ENCODE results near the gene B9D1.

The B9D1 gene

DNA sequence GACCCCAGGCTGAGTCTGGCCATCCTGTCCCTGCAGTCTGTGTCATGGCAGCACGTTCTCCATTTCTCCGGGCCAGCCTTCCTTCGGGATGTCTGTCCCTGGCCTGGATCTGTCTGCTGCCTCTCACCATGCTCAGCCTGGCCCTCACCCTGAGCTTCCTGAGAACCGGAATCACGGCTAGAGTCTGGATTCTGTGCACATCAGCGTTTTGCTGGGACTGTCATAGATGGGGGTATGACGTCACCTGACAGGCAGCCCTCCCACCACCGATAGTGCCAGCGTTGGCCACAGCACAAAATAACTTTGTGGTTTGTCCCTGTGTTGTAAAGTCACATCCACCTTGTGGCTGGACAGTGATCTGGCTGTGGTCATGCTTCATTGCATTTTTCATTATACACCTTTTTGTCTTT lies 59.2 kb downstream of the B9D1 start:
- no peak for DNase-seq (ENCODE audit: low read depth in 2 of 2)

DNA sequence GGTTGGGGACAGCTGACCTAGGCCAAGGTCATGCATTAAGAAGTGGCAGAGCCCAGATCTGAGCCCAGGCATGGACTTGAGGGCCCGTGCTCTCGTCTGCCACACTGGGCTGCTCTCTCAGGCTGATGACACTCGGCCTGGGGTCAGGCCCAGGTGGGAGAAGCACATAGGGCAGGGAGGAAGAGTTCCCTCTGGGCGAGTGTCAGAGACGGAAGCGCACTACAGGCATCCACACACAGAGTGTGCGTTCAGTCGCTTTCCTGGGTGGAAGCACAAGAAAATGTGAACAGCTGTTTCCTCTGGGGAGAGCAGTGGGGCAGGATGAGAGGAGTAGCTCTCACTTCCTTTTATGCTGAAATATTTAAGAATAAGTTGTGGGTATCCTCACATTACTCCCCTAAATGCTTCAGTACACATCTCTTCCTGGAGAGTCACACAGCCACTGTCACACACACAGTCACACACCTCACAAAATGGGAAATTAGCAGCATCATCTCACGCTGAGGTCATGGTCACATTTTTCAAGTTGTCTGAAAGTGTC lies 59.7 kb downstream of the B9D1 start:
- no peak for DNase-seq (ENCODE audit: low read depth in 2 of 2)

DNA sequence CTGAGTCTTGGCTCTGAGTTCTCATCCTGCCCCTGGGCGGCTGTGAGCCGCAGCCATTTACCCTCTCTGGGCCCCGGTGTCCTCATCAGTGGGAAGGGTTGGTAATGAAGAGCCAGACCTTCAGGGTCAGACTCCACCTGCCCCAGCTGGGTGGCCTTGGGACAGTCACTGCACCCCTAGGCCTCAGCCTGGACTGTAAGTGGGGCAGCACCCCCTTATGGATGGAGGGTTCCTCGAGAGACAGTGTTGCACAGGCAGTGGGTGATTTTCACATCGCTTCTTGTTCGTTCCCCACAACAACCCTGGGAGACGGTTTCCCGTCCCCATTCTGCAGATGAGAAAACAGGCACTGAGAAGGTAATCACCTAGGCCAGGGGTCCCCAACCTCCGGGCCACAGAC lies 60.5 kb downstream of the B9D1 start:
- no peak for DNase-seq (ENCODE audit: low read depth in 2 of 2)

DNA sequence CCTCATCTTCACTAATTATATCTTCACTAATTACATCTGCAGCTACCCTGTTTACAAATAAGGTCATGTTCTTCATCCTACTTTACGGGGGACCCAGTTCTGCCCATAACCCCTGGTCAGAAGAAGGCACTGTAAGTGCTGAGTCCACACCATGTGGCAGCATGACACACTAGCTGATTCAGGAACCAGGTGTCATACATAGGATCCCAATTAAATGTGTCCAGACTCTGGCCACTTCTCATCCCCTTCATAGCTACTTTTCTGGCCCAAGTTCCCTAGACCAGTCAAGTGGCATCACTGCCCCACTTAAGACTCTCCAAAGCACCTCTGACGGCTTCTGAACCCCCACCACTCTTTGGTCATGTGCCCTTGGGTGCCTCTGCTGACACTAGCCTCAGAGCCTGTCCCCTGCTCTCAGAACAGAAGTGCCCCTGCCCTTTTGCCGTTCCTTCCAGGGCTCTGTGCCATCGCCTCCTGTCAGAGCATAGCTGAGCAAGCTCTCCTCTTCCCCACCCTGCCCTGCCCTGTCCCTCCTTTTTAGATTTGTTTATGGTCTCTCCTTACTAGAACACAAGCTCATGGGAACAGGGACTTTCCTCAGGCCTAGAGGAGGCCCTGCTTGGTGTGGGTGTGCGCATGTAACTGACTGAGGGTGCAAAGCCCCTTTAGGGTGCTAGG lies 61.1 kb downstream of the B9D1 start:
- DNase-seq (ENCODE audit: low read depth in 2 of 2) = no peak

DNA sequence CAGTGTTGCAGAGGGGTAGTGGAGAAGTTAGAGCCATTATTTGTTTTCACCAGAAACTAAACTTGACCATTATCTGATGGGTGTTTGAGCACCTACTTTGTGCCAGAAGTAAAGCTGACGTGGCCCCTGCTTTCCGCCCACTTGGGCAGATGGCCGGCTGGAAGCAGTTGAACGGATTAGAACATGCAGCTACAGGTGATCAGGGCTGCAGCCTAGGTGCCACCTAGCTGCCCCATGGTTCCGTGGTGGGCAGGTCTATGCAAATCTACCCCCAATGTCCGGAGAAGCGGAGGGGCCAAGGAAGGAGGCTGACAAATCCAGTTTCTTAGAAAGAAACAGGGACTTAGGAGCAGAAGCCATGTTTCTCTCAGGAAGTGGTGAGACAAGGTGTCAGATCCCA lies 62.7 kb downstream of the B9D1 start:
- DNase-seq (ENCODE audit: low read depth in 2 of 2) = no peak

DNA sequence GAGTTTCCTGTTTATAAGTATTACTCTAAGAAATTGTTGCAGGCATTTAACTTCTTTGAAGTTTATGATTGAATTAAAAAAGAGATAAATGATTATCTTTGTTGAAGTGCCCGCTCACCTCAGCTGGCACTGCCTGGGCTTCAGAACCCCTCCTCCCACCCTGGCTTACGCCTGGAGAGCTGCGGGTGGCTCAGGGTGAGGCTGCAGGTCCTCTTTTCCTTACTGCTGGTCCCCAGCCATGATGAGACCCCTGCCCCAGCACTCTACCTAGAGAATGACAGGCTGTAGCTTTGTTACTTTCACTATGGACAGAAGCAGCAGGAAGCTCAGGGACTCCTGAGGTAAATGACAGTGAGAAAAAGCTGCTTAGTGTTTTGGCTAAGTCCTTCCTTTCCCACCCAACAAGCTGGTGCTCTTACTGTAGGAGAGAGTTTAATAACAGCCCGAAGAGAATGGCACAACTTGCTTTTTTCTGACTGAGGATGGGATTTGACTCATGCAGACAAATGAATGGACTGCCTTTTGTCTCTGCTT lies 63.2 kb downstream of the B9D1 start:
- DNase-seq (ENCODE audit: low read depth in 2 of 2) = no peak

DNA sequence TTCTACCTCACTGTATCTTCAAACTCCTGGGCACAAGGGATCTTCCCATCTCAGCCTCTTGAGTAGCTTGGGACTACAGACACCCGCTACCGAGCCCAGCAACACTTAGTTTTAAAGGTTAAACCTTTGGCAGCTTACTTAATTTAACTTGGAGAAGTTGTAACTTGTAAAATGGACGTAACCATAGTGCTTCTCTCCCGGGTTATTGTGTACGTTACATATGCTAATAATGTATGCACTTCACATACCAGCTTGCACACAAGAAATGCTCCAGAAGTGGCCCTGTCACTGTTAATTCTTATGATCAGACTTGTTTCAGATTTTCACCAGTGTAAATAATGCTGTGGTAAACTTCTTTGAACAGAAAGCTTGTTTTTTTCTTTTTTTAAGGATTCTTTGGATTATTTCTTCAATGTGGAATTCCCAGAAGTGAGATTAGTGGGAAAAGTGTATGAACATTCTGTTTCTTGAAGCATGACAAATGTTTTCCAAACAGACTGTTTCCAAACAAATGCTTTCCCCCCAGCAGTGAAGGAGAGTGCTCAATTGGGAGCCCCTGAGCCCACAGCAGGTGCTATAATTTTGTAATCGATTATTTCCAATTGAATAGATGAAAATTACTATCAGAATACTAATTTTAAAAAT lies 63.8 kb downstream of the B9D1 start:
- DNase-seq (ENCODE audit: low read depth in 2 of 2) = no peak

DNA sequence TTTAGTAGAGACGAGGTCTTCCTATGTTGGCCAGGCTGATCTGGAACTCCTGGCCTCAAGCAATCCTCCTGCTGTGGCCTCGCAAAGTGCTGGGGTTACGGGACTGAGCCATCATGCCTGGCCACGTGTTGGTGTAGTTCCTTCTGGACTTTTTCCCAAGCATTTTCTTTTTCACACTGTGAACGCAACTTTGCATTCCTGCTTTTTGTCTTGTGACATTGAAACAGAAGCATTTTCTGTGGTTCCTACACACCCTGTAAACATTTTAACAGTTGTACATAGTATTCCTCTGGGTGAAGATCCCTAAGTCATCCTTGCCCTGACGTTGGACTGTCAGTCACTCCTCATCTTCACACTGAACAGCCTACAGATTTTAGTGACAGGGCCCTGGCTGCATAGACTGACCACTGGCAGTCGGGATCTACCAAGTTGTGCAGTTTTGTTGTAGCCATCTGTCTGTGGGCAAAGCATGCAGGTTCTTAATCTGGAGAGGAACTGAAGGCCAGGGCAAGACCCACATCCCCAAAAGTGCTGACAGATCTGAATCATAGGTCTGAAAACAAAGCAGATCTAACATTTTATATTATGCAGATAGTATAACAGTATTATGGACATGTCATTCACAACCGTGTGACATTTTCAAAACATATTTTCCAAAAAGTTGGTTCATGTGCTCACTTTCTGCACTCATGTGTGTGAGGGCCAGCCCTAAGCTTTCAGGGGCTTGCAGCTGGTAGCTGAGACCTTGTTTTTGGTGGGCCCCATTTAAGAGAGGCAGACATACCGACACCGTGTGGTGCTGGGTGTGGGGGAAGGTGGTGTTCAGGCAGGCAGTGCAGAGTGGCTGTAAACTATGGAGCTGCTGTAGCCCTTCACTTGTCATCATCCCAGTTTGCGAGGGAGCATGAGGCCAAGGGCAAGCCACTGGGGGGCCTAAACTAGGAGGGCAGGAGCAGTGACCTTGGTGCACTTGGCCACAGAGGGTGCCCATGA lies 65.4 kb downstream of the B9D1 start:
- DNase-seq (ENCODE audit: low read depth in 2 of 2) = no peak

DNA sequence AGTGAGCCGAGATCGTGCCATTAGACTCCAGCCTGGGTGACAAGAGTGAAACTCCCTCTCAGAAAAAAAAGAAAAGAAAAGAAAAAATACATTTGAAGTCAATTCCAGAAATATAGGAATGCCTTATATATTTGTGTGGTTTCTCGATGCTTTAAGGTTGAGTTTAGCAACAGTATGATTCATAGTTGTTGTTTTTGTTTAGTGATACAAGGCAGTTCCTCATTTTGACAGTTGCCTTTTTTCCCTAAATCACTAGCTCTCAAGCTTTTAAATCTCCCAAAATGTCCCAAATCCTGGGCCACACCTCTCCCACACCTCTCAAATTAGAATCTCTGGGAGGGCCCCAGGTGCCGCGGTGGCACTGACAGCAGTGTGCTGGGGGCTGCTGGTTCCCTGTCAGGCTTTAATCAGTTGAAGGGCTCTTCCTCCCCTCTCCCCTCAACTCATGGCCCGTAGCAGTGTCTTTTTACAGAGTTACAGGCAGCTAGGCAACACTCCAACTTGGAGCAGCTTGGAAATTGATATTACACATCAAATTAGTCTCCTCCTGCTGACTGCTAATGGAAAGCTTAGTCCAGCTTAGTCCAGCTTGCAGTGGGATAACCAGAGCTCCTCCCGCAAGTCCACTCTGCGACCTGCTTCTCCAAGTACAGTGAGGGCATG lies 66.9 kb downstream of the B9D1 start:
- DNase-seq (ENCODE audit: low read depth in 2 of 2) = no peak

DNA sequence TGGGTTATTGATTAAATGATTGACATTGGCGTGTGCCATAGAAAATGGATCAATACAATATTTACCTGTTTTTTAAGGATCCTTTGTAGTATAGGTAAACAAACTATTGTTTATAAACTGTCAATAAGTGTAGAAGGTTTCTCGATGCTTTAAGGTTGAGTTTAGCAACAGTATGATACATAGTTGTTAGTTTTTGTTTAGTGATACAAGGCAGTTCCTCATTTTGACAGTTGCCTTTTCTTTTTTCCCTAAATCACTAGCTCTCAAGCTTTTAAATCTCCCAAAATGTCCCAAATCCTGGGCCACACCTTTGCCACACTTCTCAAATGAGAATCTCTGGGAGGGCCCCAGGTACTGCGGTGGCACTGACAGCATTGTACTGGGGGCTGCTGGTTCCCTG lies 68.1 kb downstream of the B9D1 start:
- DNase-seq (ENCODE audit: low read depth in 2 of 2) = no peak

Data from fibroblast of skin of left biceps (primary cell).